Thyroid gland (tissue), 4 donors: ENCODE data around the gene TMEM219.

Source experiments
- CTCF ChIP-seq, 6 experiments: fragments of 200-600 bp in 3 of 6; fragments of 450-650 bp in 3 of 6; sonication (generic) in 3 of 6; IDR thresholded peaks; one replicate each; pipeline ENCODE4 v1.5.1; 2016 to 2019; ENCODE audit warnings: antibody characterized with exemption in 6 of 6, mild to moderate bottlenecking in 2 of 6, inconsistent platforms in 1 of 6, moderate library complexity in 1 of 6
- POLR2A ChIP-seq, 2 donors: fragments of 450-650 bp; IDR thresholded peaks; one replicate each; pipeline ENCODE4 v1.6.1; 2017; ENCODE audit warnings: antibody characterized with exemption in 2 of 2, mild to moderate bottlenecking in 2 of 2, moderate library complexity in 1 of 2

GRCh38 chr16:30005341-30006094 is 43.6 kb downstream of the TMEM219 start:
- TF ChIP-seq POLR2A (IDR thresholded peaks at IDR 0.05), result no peak
- peak; percentile 49 to 81 (median 62) for TF ChIP-seq CTCF (IDR thresholded peaks at IDR 0.05)
